GM19468 (cell line): Measurements from ENCODE around the gene RNF223.

Source experiments
- ATAC-seq: cut with Tn5 transposase; IDR thresholded peaks from one replicate; pipeline ENCODE4 v1.9.1; 2021; ENCODE audit warnings: mild to moderate bottlenecking, moderate library complexity, moderate number of reproducible peaks; ENCODE audit not compliant: unreplicated experiment; ENCODE audit errors: extremely low read depth

RNF223 gene

DNA sequence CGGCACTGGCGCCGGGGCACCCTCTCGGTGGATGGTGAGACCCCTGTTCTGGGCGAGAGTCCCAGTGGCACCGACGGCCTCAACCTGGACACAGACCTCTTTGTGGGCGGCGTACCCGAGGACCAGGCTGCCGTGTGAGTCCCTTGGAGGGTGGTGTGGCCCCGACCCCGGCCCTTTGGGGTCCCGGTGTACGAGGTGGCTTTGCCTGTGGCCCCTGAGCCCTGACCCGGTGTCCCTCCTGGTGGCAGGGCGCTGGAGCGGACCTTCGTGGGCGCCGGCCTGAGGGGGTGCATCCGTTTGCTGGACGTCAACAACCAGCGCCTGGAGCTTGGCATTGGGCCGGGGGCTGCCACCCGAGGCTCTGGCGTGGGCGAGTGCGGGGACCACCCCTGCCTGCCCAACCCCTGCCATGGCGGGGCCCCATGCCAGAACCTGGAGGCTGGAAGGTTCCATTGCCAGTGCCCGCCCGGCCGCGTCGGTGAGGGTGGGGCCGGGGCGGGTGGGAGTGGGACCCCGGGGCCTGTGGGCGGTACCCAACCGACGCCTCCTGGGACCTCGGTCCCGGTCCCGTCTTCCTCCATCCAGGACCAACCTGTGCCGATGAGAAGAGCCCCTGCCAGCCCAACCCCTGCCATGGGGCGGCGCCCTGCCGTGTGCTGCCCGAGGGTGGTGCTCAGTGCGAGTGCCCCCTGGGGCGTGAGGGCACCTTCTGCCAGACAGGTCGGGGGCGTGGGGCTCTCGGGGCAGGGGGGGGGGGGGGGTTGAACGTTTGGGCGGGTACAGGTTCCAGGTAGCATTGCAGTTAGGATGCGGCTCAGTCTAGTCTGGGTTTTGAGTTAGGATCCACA lies 24.6 kb downstream of the RNF223 start:
- ATAC-seq = no peak

DNA sequence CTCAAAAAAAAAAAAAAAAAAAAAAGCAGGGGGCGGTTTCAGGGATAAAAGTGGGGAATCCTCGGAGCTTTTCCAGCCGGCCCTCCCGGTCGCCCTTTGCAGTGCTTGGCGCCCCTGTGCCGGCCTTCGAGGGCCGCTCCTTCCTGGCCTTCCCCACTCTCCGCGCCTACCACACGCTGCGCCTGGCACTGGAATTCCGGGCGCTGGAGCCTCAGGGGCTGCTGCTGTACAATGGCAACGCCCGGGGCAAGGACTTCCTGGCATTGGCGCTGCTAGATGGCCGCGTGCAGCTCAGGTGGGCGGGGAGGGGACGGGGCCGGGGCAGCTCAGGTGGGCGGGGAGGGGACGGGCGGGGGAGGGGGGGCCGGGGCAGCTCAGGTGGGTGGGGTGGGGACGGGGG lies 25.3 kb downstream of the RNF223 start:
- no peak for ATAC-seq

GRCh38 chr1:1047963-1048362 lies 26.1 kb downstream of the RNF223 start:
- ATAC-seq = no peak

DNA sequence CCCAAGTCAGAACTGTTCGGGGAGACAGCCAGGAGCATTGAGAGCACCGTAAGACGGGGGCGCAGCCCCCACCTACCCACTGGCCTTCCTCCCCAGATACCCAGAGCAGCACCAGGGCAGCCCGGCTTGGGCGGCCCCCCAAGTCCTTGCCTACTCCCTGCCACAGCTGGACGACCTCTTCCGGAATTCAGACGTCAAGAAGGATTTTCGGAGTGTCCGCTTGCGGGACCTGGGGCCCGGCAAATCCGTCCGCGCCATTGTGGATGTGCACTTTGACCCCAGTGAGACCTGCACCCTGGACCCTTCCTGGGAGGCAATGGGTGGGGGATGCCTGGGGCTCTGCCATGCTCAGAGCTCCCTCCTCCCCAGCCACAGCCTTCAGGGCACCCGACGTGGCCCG lies 26.7 kb downstream of the RNF223 start:
- no peak for ATAC-seq

DNA sequence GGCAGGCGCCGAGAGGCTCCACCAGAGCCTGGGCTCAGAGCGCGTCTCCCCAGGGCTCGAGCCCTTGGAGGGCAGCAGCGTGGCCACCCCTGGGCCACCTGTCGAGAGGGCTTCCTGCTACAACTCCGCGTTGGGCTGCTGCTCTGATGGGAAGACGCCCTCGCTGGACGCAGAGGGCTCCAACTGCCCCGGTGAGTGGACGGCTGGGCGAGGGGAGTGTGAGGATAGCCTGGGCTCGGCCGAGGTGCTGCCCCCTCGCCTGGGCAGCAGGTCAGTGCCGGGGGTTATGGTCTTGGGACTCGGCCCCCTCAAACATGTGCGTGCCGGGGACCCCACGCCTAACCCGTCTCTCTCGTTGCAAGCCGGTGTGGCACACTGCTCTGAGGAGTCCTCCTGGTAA lies 27.3 kb downstream of the RNF223 start:
- ATAC-seq = no peak

DNA sequence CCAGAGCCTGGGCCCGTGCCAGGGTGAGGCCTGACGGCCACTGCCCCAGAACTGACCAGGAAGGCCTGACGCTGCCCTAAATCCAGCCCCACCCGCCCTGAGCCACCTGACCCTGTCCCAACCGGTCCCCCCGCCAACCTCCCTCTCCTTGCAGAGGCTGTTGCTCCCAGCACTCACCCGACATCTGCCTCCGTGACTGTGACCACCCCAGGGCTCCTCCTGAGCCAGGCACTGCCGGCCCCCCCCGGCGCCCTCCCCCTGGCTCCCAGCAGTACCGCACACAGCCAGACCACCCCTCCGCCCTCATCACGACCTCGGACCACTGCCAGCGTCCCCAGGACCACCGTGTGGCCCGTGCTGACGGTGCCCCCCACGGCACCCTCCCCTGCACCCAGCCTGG lies 27.9 kb downstream of the RNF223 start:
- ATAC-seq = no peak

DNA sequence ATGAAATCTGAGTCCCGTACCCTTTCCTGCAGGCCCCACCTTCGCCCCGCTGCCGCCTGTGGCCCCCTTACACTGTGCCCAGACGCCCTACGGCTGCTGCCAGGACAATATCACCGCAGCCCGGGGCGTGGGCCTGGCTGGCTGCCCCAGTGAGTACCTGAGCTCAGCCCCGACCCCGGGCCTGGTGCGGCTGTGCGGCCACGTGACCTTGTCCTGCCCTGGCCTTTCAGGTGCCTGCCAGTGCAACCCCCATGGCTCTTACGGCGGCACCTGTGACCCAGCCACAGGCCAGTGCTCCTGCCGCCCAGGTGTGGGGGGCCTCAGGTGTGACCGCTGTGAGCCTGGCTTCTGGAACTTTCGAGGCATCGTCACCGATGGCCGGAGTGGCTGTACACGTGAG lies 29.0 kb downstream of the RNF223 start:
- no peak for ATAC-seq

- ATAC-seq = no peak
These were observed 29.5 kb downstream of the RNF223 start for GRCh38 chr1:1044455-1045078.

- ATAC-seq = no peak
These were observed 30.2 kb downstream of the RNF223 start for GRCh38 chr1:1043921-1044320.

- no peak for ATAC-seq
These were observed 30.7 kb downstream of the RNF223 start for GRCh38 chr1:1043411-1043810.

DNA sequence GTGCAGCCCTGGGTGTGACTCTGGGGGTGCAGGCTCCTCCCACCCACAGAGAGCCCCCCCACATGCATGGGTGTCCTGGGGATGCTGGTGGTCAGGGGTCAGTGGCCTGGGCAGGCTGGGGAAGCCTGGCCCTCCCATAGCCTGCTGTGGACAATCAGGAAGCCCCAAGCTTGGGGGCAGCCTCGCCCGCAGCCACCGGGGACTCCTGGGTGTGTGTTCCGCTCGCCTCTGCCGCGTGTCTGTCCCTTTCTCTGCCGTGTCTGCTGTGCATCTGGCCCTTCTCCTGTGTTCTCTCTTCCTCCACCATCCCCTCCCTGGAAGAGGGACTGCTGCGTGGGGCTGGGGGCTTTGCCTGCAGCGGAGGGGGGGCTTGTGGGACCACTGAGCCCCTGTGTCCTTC lies 31.3 kb downstream of the RNF223 start:
- no peak for ATAC-seq

DNA sequence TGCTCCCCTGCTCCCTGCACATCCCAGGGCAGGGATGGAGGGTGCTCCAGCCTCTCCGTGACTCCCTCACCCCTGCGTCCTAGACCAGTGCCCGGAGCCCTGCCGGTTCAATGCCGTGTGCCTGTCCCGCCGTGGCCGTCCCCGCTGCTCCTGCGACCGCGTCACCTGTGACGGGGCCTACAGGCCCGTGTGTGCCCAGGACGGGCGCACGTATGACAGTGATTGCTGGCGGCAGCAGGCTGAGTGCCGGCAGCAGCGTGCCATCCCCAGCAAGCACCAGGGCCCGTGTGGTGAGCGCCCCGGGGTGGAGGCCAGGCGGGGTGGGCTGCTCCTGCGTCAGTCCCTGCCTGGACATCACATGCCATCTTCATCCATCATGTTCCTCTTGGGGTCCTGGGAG lies 32.2 kb downstream of the RNF223 start:
- ATAC-seq = no peak

DNA sequence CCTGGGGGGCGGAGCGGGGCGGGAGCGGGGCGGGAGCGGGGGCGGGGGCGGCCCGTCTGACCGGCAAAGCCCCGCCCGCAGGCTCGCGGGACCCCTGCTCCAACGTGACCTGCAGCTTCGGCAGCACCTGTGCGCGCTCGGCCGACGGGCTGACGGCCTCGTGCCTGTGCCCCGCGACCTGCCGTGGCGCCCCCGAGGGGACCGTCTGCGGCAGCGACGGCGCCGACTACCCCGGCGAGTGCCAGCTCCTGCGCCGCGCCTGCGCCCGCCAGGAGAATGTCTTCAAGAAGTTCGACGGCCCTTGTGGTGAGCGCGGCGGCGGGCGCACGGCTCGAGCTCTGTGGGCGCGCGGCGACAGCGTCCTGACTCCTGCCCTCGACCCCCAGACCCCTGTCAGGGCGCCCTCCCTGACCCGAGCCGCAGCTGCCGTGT lies 33.0 kb downstream of the RNF223 start:
- ATAC-seq = no peak

DNA sequence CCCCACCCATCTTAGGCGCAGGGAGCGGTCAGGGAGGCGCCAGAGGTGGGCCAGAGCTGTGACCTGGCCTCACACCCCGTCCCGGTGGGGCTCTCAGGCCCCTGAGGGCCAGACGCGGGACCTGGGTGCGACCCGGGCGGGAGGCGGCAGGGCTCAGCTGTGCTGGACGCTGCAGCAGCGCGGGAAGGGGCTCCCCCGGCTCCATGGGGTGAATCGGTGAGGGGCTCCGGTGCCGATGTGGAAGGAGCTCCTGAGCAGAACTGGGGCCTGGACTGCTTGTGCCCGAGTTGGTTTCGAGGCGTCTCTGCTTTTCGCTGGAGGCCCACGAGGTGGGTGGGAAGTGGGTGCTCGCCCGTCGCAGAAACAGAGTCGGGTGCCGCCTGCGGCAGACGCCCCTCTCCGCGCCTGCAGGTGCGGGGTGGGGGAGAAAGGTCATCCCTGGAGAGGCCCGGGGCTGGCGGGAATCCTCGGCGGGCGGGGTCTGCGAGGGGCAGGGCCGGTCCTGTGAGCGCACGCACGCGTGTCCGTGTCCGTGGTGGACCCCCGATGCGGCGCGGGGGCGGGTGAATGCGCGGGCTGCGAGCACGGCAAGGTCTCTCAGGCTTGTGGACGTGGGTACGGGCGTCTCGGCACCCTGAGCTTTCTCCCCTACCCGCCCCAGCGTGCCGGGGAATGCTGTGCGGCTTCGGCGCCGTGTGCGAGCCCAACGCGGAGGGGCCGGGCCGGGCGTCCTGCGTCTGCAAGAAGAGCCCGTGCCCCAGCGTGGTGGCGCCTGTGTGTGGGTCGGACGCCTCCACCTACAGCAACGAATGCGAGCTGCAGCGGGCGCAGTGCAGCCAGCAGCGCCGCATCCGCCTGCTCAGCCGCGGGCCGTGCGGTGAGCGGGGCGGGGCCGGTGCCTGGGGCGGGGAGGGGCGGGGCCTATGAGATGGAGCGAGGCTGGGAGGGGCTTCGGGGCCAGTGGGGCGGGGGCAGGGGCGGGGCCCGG lies 33.8 kb downstream of the RNF223 start:
- ATAC-seq = no peak

DNA sequence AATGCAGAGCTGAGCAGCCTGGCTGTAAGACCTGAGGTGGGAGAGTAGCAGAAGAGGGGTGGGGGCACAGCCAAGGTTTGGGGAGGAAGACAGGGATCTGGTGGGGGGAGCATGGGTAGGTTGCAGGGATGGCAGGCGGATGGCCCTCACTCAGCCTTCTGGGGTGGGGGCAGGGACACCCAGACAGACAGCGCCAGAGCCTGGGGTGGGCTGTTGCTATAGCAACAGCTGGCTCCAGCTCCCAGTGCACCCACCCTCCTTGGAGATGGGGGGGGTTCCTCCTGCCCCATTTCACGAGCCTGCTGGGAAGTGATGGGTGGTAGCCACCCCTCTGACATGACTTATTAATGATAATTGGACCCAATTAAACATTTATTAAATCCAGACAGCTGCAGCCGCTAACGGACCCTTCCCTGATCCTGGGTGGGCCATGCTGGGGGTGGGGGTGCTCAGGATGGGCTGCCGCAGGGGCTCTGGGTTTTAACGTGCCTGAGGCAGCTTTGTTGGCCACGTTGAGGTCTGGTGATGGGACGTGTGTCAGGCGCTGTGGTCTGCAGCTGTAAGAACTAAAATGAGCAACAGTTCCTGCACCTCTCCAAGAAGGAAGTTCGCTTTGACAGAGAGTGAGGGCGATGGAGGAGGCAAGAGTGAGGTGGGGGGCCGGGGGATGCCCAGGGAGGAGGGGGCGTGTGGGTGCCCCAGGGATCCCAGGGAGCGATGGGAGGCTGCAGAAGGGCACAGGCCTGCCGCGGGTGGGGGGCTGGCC lies 34.8 kb downstream of the RNF223 start:
- no peak for ATAC-seq

DNA sequence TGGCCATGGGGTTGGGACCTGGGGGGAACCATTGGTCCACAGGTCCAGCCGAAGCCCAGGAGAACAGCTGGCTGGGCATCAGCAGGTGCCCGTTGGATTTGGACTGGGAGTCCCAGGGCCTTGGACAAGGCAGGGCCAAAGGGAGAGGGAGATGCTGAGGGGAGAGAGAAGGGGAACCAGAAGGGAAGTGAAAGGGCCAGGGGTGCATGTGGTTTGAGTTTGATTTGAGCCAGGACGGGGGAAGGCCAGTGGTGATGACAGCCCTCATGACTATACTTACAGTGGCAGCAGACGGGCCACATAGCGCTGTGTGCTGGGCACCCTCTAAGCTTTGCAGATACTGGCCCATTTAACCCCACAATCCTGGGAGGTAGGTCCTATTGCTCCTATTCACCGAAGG lies 35.4 kb downstream of the RNF223 start:
- no peak for ATAC-seq

DNA sequence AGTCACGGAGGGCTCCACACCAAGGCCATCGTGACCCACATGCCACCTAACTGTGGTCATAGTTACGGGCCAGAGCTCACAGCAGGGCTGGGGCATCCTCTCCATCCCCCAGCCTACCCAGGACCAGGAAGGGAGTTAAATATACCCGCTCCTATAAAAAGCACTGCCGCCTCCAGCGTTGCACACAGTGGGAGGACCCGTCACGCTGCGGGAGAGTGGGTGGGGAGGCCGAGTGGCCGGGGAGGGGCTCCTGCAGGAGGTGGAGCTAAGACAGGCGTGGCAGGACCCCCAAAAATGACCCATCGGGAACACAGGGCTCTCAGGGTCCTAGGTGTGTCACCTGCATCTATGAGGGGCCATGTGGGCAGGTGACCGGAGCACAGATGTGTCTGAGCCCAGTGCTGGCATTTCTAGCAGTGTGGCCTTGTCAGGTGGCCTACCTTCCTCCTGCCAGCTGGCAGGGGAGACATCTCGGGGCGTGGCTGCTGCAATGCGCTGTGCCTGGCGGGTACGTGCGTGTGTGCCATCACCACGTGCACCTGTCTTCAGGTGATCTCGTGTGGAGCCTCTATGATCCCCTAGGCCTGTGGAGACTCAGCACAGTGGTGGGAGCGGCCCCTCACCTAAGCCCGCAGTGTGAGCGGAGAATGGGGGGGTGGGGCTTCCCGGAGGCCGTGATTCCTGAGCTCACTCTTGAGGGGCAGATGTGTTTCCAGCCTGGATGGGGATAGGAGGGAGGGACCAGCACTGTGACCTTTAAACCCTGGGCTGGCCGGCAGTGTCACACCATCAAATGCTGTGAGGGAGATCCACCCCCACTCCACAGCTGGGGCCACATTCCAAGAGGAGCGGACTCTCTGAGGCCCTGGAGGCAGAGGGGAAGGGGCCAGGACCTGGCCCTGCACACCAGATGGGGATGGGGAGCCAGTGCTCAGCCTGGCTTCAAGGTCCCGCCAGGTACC lies 36.5 kb downstream of the RNF223 start:
- ATAC-seq = no peak

GRCh38 chr1:1035291-1035943 lies 38.7 kb downstream of the RNF223 start:
- ATAC-seq = no peak
